GM12878 (cell line): ENCODE measurements around the gene ZBTB49. TPM values are rescaled to one million over a fixed set of nuclear protein-coding genes. Genes with fewer than 3 reads are reported as not detected.

Experiments used
- ATAC-seq: fragments of 200-7000 bp; cut with Tn5 transposase; 3 replicates; pipeline ENCODE4 v1.9.1; 2020; ENCODE audit warnings: mild to moderate bottlenecking, moderate library complexity
- BruUV-seq: library from RNA; stranded (reverse); fragments of 400-500 nt; replicated peaks from 2 replicates; lab custom pipeline; 2021; lab: Mats Ljungman, UMichigan
- CTCF ChIA-PET: fragments of 300-600 bp; sonication (Branson Sonifier 250); formaldehyde crosslinking; extraction: SDS; loops from one replicate; lab custom pipeline; 2021; ENCODE audit warnings: inconsistent platforms; lab: Yijun Ruan, JAX
- POLR2A ChIA-PET: fragments of 350-600 bp; formaldehyde crosslinking; extraction: SDS; loops from one replicate; lab custom pipeline; 2021; ENCODE audit warnings: inconsistent platforms; lab: Charles Lee
- RAD21 ChIA-PET: fragments of 300-600 bp; sonication (Branson Sonifier 250); formaldehyde crosslinking; loops from one replicate; lab custom pipeline; 2023; ENCODE audit warnings: antibody characterized with exemption; ENCODE audit not compliant: unreplicated experiment; lab: Charles Lee
- SMC1A ChIA-PET: fragments of 300-600 bp; sonication (Branson Sonifier 250); formaldehyde crosslinking; loops from one replicate; lab custom pipeline; 2023; ENCODE audit not compliant: unreplicated experiment, uncharacterized antibody; lab: Charles Lee
- DNase-seq: peaks from one replicate; pipeline ENCODE4 v3.0.0-alpha.2; 2011; ENCODE audit warnings: low read depth, low spot score
- FAIRE-seq: peaks from 3 replicates; lab custom pipeline; 2011; peaks lifted over from hg19 to GRCh38; lab: Jason Lieb, UNC
- H2AFZ ChIP-seq: 2 replicates; pipeline ENCODE4 v1.6.0; 2011; ENCODE audit warnings: low read depth, low read length, control low read depth; ENCODE audit not compliant: control insufficient read depth
- H3K27ac ChIP-seq: 2 replicates; pipeline ENCODE4 v1.5.1; 2011; ENCODE audit warnings: control low read depth; ENCODE audit not compliant: control insufficient read depth, insufficient read depth
- H3K27me3 ChIP-seq, 2 experiments: replicated peaks in 1 of 2; 2 replicates each; pipeline versions ENCODE4 v1.6.0 to v1.6.1; 2011; ENCODE audit warnings: low read length in 1 of 2; ENCODE audit not compliant: control insufficient read depth in 2 of 2, insufficient read depth in 2 of 2
- H3K36me3 ChIP-seq, 2 experiments: 2 replicates each; pipeline ENCODE4 v1.5.1; 2011; ENCODE audit warnings: low read length in 1 of 2; ENCODE audit not compliant: control insufficient read depth in 2 of 2, insufficient read depth in 2 of 2
- H3K4me1 ChIP-seq: 2 replicates; pipeline ENCODE4 v1.6.1; 2011; ENCODE audit warnings: mild to moderate bottlenecking, low read length, moderate library complexity, mixed read lengths; ENCODE audit not compliant: control insufficient read depth, insufficient read depth
- H3K4me2 ChIP-seq: 2 replicates; pipeline ENCODE4 v1.6.0; 2011; ENCODE audit warnings: control low read depth; ENCODE audit not compliant: control insufficient read depth, insufficient read depth
- H3K4me3 ChIP-seq: fragments of 200-600 bp; sonication (generic); 2 replicates; pipeline ENCODE4 v1.5.1; 2016
- H3K79me2 ChIP-seq: 2 replicates; pipeline ENCODE4 v1.6.0; 2011; ENCODE audit warnings: low read length; ENCODE audit not compliant: control insufficient read depth, insufficient read depth
- H3K9ac ChIP-seq: 2 replicates; pipeline ENCODE4 v1.8.0; 2011; ENCODE audit warnings: low read length, control low read depth, mixed read lengths; ENCODE audit not compliant: control insufficient read depth, insufficient read depth
- H3K9me3 ChIP-seq: replicated peaks from 3 replicates; pipeline ENCODE4 v1.5.1; 2011; ENCODE audit warnings: mild to moderate bottlenecking, low read length; ENCODE audit not compliant: control insufficient read depth, insufficient read depth
- H4K20me1 ChIP-seq: 2 replicates; pipeline ENCODE4 v1.6.0; 2011; ENCODE audit not compliant: control insufficient read depth, insufficient read depth
- CEBPZ ChIP-seq: fragments of 150-350 bp; IDR thresholded peaks from 2 replicates; pipeline ENCODE4 v1.6.1; 2016; ENCODE audit warnings: low read depth, low read length
- CUX1 ChIP-seq: IDR thresholded peaks from 2 replicates; pipeline ENCODE4 v1.6.1; 2012; ENCODE audit warnings: improper control_type of control experiment, low read depth, low read length; ENCODE audit not compliant: insufficient replicate concordance
- FOS ChIP-seq: IDR thresholded peaks from 3 replicates; pipeline ENCODE4 v1.6.1; 2011; ENCODE audit warnings: borderline replicate concordance; ENCODE audit not compliant: insufficient read length; ENCODE audit errors: extremely low read depth
- HDGF ChIP-seq: fragments of 450-650 bp; IDR thresholded peaks from 2 replicates; pipeline ENCODE4 v1.6.1; 2016; ENCODE audit warnings: antibody characterized with exemption
- MXI1 ChIP-seq: fragments of 150-350 bp; IDR thresholded peaks from 2 replicates; pipeline ENCODE4 v1.6.1; 2011; ENCODE audit warnings: low read depth, mild to moderate bottlenecking, inconsistent platforms, low read length, improper control_type of control experiment
- NR2F1 ChIP-seq: fragments of 450-650 bp; conservative IDR thresholded peaks from 2 replicates; pipeline ENCODE4 v1.6.1; 2017; ENCODE audit warnings: mild to moderate bottlenecking
- PRDM15 ChIP-seq: fragments of 450-650 bp; formaldehyde crosslinking; IDR thresholded peaks from 2 replicates; pipeline ENCODE4 v1.4.0; 2020; ENCODE audit warnings: mild to moderate bottlenecking, moderate library complexity
- SMAD1 ChIP-seq: fragments of 450-650 bp; IDR thresholded peaks from 2 replicates; pipeline ENCODE4 v1.6.1; 2018; ENCODE audit warnings: mild to moderate bottlenecking, low read depth; ENCODE audit not compliant: partially characterized antibody
- TBL1XR1 ChIP-seq: IDR thresholded peaks from 2 replicates; pipeline ENCODE4 v1.6.1; 2012; ENCODE audit warnings: low read depth, low read length, improper control_type of control experiment
- WGBS: methylation state at CpG from one replicate; pipeline ENCODE4 v1.1.6; 2016; ENCODE audit warnings: low lambda C conversion rate; ENCODE audit not compliant: insufficient replicate concordance, insufficient coverage; ENCODE audit errors: missing lambda C conversion rate; 5-methylcytosine and 5-hydroxymethylcytosine counted together
- in situ Hi-C: fragments of 300-500 bp; cut with MboI; formaldehyde crosslinking; loops from 9 replicates; pipeline ENCODE4 v1.14.3; 2018; ENCODE audit warnings: mixed read lengths
- intact Hi-C: fragments of 100-400 bp; cut with micrococcal nuclease; formaldehyde crosslinking; loops from one replicate; pipeline ENCODE4 v1.14.2; 2022; ENCODE audit not compliant: unreplicated experiment
- polyA plus RNA-seq, 11 experiments: library from polyadenylated mRNA; depleted of rRNA in 4 of 11; unstranded in 6 of 11; stranded (reverse) in 5 of 11; fragments of >200 nt; fragmentation: Nextera tagmentation in 4 of 11; fragmentation: Illumina TruSeq in 1 of 11; extraction: Ambion mirVana in 4 of 11; extraction: Trizol in 1 of 11; gene quantifications; 1 replicate in 1 of 11; 2 replicates in 10 of 11; pipeline versions ENCODE4 v1.2.1 to v1.2.3, GENCODE V29; 2011 to 2016; ENCODE audit warnings: inconsistent platforms in 2 of 11, missing spikeins in 2 of 11, low read depth in 1 of 11
- total RNA-seq, 4 experiments: library from RNA; depleted of rRNA in 3 of 4; stranded (reverse); fragments of >200 nt in 3 of 4; fragmentation: Illumina TruSeq in 1 of 4; extraction: Trizol in 1 of 4; gene quantifications; 2 replicates each; pipeline versions ENCODE4 v1.2.1 to v1.2.3, GENCODE V29; 2013 to 2021

Gene ZBTB49
- total and polyA plus RNA-seq, 10 of the 15 experiments (the other 5 are each of a cell fraction or from before 2014, with no cell fraction given), result 0.37 to 4.8 (median 4.1) TPM

- RAD21 ChIA-PET, result no interaction called here
- no peaks in the 10 kb centered on the region for H3K9me3 ChIP-seq
- no peak overlapping the region for H3K4me3 ChIP-seq
- SMC1A ChIA-PET, result no interaction called here
- no peak for ATAC-seq
- no peak overlapping the region for H2AFZ ChIP-seq
- BruUV-seq, result no TSS peak
- intact Hi-C loops (no loop called here), in situ Hi-C loops (no loop called here)
- H3K9ac ChIP-seq, result no peak overlapping the region
- CTCF ChIA-PET, result no interaction called here
- H3K79me2 ChIP-seq, result no peaks in the 10 kb centered on the region
- WGBS, result 72% methylated on average over 4 of the region's 4 CpGs
- no peak overlapping the region for H3K4me2 ChIP-seq
- no peaks in the 10 kb centered on the region for H3K4me1 ChIP-seq
- POLR2A ChIA-PET, result no interaction called here
- FAIRE-seq, result no peak
- no peak for DNase-seq
- peaks cover 9 to 29% of the 10 kb centered on the region in 2 experiments; a peak in 3 of 4 replicates for H3K36me3 ChIP-seq
- H4K20me1 ChIP-seq, result no peaks in the 10 kb centered on the region
- no peak overlapping the region for H3K27ac ChIP-seq
- no peaks in the 10 kb centered on the region for H3K27me3 ChIP-seq
- TF ChIP-seq TBL1XR1, result no peak
- TF ChIP-seq MXI1, result no peak
- no peak for TF ChIP-seq SMAD1
- TF ChIP-seq PRDM15 (CRISPR knock-in tag), result no peak
- TF ChIP-seq CUX1, result no peak
- no peak for TF ChIP-seq FOS
- TF ChIP-seq HDGF, result no peak
- no peak for TF ChIP-seq NR2F1
- no peak for TF ChIP-seq CEBPZ
Measured at GRCh38 chr4:4270529-4270928, 19.5 kb upstream of the ZBTB49 start.
